ENCODE results near the gene WNT2. TPM values are rescaled to one million over a fixed set of nuclear protein-coding genes. Genes with fewer than 3 reads are reported as not detected.

The WNT2 gene
- total and polyA plus RNA-seq, 8 donors = 0.05 to 0.40 (median 0.12) TPM; not detected in 3

GRCh38 chr7:117323305-117323850 is 520 bp upstream of the WNT2 start:
- H3K4me1 ChIP-seq = peaks cover 0 to 6% (median 0%) of the 10 kb centered on the region in 3 donors
- H3K27ac ChIP-seq = no peak overlapping the region
- no peak for TF ChIP-seq CTCF (IDR thresholded peaks at IDR 0.05)
- no peaks in the 10 kb centered on the region for H3K36me3 ChIP-seq
- peaks cover 0 to 8% (median 3%) of the 10 kb centered on the region in 4 donors for H3K27me3 ChIP-seq
- peak overlapping the region; percentile 8 to 44 (median 18) for H3K4me3 ChIP-seq
- intact Hi-C loops (cut with DNase I) = no loop called here
- H3K9me3 ChIP-seq = no peaks in the 10 kb centered on the region
- WGBS, 2 donors = 1 to 2% methylated on average over 23 to 25 of the region's 25 CpGs
- ATAC-seq (peak in 3 of 4 donors; percentile 16 to 23 (median 21)), FAIRE-seq (no peak), DNase-seq (no peak)

- peaks cover 0 to 8% (median 3%) of the 10 kb centered on the region in 4 donors for H3K27me3 ChIP-seq
These were observed 2.3 kb downstream of the WNT2 start for GRCh38 chr7:117320523-117320922.

GRCh38 chr7:117319181-117319580 is 3.7 kb downstream of the WNT2 start:
- Histone ChIP-seq H3K4me1 (peaks cover 0 to 6% (median 0%) of the 10 kb centered on the region in 3 donors), H3K27me3 (peaks cover 0 to 8% (median 2%) of the 10 kb centered on the region in 4 donors), H3K9me3 (no peaks in the 10 kb centered on the region), H3K4me3 (no peak overlapping the region), H3K36me3 (no peaks in the 10 kb centered on the region), H3K27ac (no peak overlapping the region)
- intact Hi-C loops (cut with DNase I) = no loop called here
- WGBS, 2 donors = 80 to 82% methylated on average over 3 of the region's 3 CpGs
- FAIRE-seq (no peak), ATAC-seq (no peak), DNase-seq (no peak)
- TF ChIP-seq CTCF (IDR thresholded peaks at IDR 0.05) = no peak

More at GRCh38 chr7:117320523-117320922, 2.3 kb downstream of the WNT2 start:
- Histone ChIP-seq H3K9me3 (no peaks in the 10 kb centered on the region), H3K36me3 (no peaks in the 10 kb centered on the region), H3K4me1 (peaks cover 0 to 6% (median 0%) of the 10 kb centered on the region in 3 donors), H3K27ac (no peak overlapping the region), H3K4me3 (no peak overlapping the region)
- ATAC-seq = no peak
- no peak for TF ChIP-seq CTCF (IDR thresholded peaks at IDR 0.05)
- no peak for FAIRE-seq
- intact Hi-C loops (cut with DNase I) = no loop called here
- WGBS, 2 donors = 79 to 82% methylated on average over 10 of the region's 10 CpGs
- no peak for DNase-seq

- Histone ChIP-seq H3K4me1 (peaks cover 0 to 6% (median 0%) of the 10 kb centered on the region in 3 donors), H3K27ac (no peak overlapping the region), H3K27me3 (no peaks in the 10 kb centered on the region), H3K36me3 (no peaks in the 10 kb centered on the region), H3K9me3 (no peaks in the 10 kb centered on the region), H3K4me3 (no peak overlapping the region)
- no peak for ATAC-seq
- FAIRE-seq = peak; percentile 23
- no peak for DNase-seq
- no peak for TF ChIP-seq CTCF (IDR thresholded peaks at IDR 0.05)
- intact Hi-C loops (cut with DNase I) = no loop called here
These were observed 9.3 kb downstream of the WNT2 start for GRCh38 chr7:117313582-117313981.

All from pancreas (tissue), 10 donors.